Measurements from ENCODE around the gene PITPNM2. TPM values are rescaled to one million over a fixed set of nuclear protein-coding genes. Genes with fewer than 3 reads are reported as not detected.

Gene PITPNM2
- total and polyA plus RNA-seq, 2 donors (not counting 1 experiment from before 2014, with no cell fraction given), result 2.2 to 6.6 TPM

DNA sequence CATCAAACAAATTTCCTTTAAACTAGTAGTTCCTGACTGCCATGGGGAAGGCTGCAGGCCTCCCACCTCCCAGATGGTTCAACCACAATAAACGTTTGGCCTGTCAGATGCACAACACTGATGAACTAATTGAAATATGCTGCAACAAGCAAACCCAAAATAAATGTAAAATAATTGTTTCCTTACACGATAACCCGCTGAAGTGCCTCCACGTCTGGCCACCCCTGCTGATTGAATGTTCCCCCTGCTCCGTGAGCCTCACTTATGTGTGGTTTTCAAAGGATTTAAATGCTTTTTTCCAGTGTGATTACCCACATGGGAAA lies 8.4 kb downstream of the PITPNM2 start:
- H3K9me3 ChIP-seq (ENCODE audit: control insufficient read depth, insufficient read depth, low read depth, low read length), result no peaks in the 10 kb centered on the region
- no peak overlapping the region for H3K27ac ChIP-seq (ENCODE audit: insufficient read depth, low read length)
- peaks cover 33% of the 10 kb centered on the region for H3K4me1 ChIP-seq (ENCODE audit: control insufficient read depth, extremely low read depth, insufficient read depth, low read length)
- H3K27me3 ChIP-seq (ENCODE audit: control insufficient read depth, insufficient read depth, low read length), result no peaks in the 10 kb centered on the region
- no peak for TF ChIP-seq EZH2 (IDR thresholded peaks at IDR 0.05; ENCODE audit: low read length, missing control alignments)
- TF ChIP-seq CTCF (conservative IDR thresholded peaks at IDR 0.05 in 1 of 2, IDR thresholded peaks at IDR 0.05 in 1 of 2; ENCODE audit: low read depth in 1 of 2, low read length in 2 of 2), result no peak
- no peak overlapping the region for H2AFZ ChIP-seq (ENCODE audit: low read length)
- no peak overlapping the region for H3K9ac ChIP-seq (ENCODE audit: insufficient read depth, low read length)
- H4K20me1 ChIP-seq (ENCODE audit: control insufficient read depth, extremely low read depth, insufficient read depth, low read length), result no peaks in the 10 kb centered on the region
- peak in 1 of 2 donors; percentile 83 for DNase-seq (ENCODE audit: low read depth in 2 of 2)
- no peak overlapping the region for H3K4me3 ChIP-seq (replicated peaks in 1 of 4; ENCODE audit: control extremely low read depth in 1 of 4, insufficient read depth in 1 of 4, low read depth in 3 of 4, low read length in 4 of 4)
- no peaks in the 10 kb centered on the region for H3K36me3 ChIP-seq (ENCODE audit: control insufficient read depth, insufficient read depth, low read length)
- H3K79me2 ChIP-seq (ENCODE audit: control insufficient read depth, insufficient read depth, low read length), result peaks cover 37% of the 10 kb centered on the region
- peak overlapping the region; percentile 7 for H3K4me2 ChIP-seq (ENCODE audit: extremely low read depth, insufficient read depth, low read length)

DNA sequence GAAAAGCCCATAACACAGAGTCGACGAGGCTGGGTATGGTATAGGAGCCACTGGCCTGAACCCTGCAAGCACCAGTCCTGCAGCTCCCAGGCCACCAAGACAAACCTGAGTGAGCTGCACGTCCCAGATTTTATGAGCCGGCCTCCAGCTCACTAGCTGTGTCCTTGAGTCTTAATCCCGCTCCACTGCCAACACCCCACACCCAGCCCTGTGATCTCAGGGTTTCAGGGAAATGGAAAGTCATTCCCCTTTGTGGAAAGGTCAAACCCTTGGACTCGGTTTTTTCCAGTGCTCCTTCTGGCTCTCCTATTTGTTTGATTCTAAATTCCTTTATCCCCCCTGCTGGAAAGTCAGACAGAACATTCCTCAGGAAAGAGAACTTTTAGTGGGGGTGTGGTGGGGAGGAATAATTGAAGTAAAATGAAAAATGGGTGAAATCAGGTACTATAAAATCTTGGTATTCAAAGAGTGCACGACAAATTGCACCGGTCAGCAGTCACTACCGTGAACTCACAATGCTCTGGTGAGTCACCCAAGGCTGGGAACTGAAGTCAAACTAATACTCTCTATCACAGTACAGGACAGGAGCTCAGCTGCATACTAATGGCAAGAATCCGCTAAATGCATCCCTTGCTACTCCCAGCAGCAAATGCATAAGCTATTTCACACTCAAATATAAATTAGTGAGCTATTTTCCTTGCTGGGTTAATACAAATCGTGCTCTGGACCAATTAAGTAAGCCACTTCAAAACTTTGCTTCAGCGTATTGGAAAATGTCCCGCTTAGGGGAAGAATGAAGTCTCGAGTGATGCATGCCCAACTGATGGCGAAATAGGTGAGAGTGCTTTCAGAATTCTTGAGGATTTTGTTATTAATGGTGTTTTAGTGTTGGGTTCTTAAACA lies 9.0 kb downstream of the PITPNM2 start:
- TF ChIP-seq EZH2 (IDR thresholded peaks at IDR 0.05; ENCODE audit: low read length, missing control alignments), result no peak
- TF ChIP-seq CTCF (conservative IDR thresholded peaks at IDR 0.05 in 1 of 2, IDR thresholded peaks at IDR 0.05 in 1 of 2; ENCODE audit: low read depth in 1 of 2, low read length in 2 of 2), result no peak
- H3K4me2 ChIP-seq (ENCODE audit: extremely low read depth, insufficient read depth, low read length), result peak overlapping the region; percentile 83
- DNase-seq (ENCODE audit: low read depth in 2 of 2), result peak; percentile 85 to 91
- H3K79me2 ChIP-seq (ENCODE audit: control insufficient read depth, insufficient read depth, low read length), result peaks cover 34% of the 10 kb centered on the region
- peaks cover 33% of the 10 kb centered on the region for H3K4me1 ChIP-seq (ENCODE audit: control insufficient read depth, extremely low read depth, insufficient read depth, low read length)
- peak overlapping the region in 1 of 4 experiments; percentile 23 for H3K4me3 ChIP-seq (replicated peaks in 1 of 4; ENCODE audit: control extremely low read depth in 1 of 4, insufficient read depth in 1 of 4, low read depth in 3 of 4, low read length in 4 of 4)
- no peak overlapping the region for H2AFZ ChIP-seq (ENCODE audit: low read length)
- no peaks in the 10 kb centered on the region for H3K27me3 ChIP-seq (ENCODE audit: control insufficient read depth, insufficient read depth, low read length)
- no peak overlapping the region for H3K9ac ChIP-seq (ENCODE audit: insufficient read depth, low read length)
- peak overlapping the region; percentile 71 for H3K27ac ChIP-seq (ENCODE audit: insufficient read depth, low read length)
- no peaks in the 10 kb centered on the region for H4K20me1 ChIP-seq (ENCODE audit: control insufficient read depth, extremely low read depth, insufficient read depth, low read length)
- H3K9me3 ChIP-seq (ENCODE audit: control insufficient read depth, insufficient read depth, low read depth, low read length), result no peaks in the 10 kb centered on the region
- H3K36me3 ChIP-seq (ENCODE audit: control insufficient read depth, insufficient read depth, low read length), result no peaks in the 10 kb centered on the region

DNA sequence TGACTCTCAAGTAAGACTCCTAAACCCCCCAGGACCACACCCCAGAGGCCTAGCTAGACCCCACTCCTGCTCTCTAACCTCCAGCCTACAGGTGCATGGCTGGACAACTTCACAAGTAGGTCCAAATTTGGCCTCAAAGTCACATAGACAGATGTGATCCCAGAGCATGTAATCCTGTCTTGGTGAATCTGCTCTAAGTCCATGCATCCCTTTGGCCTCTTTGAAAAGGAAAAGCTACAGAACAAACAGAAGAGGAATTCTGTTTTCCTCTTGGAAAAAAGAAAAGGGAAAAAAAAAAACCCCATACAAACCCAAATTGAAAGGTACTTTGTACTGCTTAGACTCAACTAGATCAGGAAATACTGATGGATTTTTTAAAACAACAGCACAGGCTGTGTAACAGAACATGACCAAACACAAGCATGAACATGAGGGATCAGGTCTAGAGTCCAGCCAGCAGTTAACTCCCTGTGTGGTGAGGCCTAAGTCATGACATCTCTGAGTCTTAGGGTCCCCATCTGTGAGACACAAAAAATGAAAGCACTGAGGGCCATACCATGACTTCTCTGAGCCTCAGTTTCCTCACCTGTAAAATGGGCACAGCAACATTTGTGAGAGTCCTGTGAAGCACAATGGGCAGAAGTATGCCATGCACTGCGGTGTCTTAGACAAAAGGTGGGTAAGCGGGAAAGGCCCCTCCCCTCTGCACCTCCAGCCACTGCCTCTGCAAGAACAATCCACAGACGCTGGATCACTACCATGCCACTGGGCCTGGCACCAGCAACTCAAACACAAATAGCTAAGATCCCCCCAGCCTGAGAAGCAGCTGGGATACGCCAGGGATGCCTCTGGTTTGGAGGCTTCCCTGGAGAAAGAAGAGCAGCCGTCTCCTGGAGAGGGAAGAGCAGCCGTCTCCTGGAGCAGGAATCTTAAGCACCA lies 9.9 kb downstream of the PITPNM2 start:
- DNase-seq (ENCODE audit: low read depth in 2 of 2), result no peak
- peak overlapping the region; percentile 83 for H3K4me2 ChIP-seq (ENCODE audit: extremely low read depth, insufficient read depth, low read length)
- H4K20me1 ChIP-seq (ENCODE audit: control insufficient read depth, extremely low read depth, insufficient read depth, low read length), result no peaks in the 10 kb centered on the region
- no peak overlapping the region for H2AFZ ChIP-seq (ENCODE audit: low read length)
- H3K4me1 ChIP-seq (ENCODE audit: control insufficient read depth, extremely low read depth, insufficient read depth, low read length), result peaks cover 33% of the 10 kb centered on the region
- peak overlapping the region in 1 of 4 experiments; percentile 23 for H3K4me3 ChIP-seq (replicated peaks in 1 of 4; ENCODE audit: control extremely low read depth in 1 of 4, insufficient read depth in 1 of 4, low read depth in 3 of 4, low read length in 4 of 4)
- no peaks in the 10 kb centered on the region for H3K9me3 ChIP-seq (ENCODE audit: control insufficient read depth, insufficient read depth, low read depth, low read length)
- no peak overlapping the region for H3K9ac ChIP-seq (ENCODE audit: insufficient read depth, low read length)
- no peaks in the 10 kb centered on the region for H3K27me3 ChIP-seq (ENCODE audit: control insufficient read depth, insufficient read depth, low read length)
- TF ChIP-seq CTCF (conservative IDR thresholded peaks at IDR 0.05 in 1 of 2, IDR thresholded peaks at IDR 0.05 in 1 of 2; ENCODE audit: low read depth in 1 of 2, low read length in 2 of 2) (no peak), EZH2 (IDR thresholded peaks at IDR 0.05; ENCODE audit: low read length, missing control alignments) (no peak)
- no peaks in the 10 kb centered on the region for H3K36me3 ChIP-seq (ENCODE audit: control insufficient read depth, insufficient read depth, low read length)
- H3K79me2 ChIP-seq (ENCODE audit: control insufficient read depth, insufficient read depth, low read length), result peaks cover 33% of the 10 kb centered on the region
- peak overlapping the region; percentile 71 for H3K27ac ChIP-seq (ENCODE audit: insufficient read depth, low read length)

All from fibroblast of lung (primary cell).